ENCODE results near the gene CDK12. TPM values are rescaled to one million over a fixed set of nuclear protein-coding genes. Genes with fewer than 3 reads are reported as not detected.
"Not testable (repeated sequence)": the region's sequence is repeated elsewhere in the genome, so short reads cannot be mapped to it uniquely, and the experiment has no call there.

CDK12 gene
- total RNA-seq = 16.7 TPM
- long read RNA-seq, partial matches to known transcripts = 1 of 3 reads
- long read RNA-seq, other reads (novel, unspliced or antisense) = 0 of 3 reads

DNA sequence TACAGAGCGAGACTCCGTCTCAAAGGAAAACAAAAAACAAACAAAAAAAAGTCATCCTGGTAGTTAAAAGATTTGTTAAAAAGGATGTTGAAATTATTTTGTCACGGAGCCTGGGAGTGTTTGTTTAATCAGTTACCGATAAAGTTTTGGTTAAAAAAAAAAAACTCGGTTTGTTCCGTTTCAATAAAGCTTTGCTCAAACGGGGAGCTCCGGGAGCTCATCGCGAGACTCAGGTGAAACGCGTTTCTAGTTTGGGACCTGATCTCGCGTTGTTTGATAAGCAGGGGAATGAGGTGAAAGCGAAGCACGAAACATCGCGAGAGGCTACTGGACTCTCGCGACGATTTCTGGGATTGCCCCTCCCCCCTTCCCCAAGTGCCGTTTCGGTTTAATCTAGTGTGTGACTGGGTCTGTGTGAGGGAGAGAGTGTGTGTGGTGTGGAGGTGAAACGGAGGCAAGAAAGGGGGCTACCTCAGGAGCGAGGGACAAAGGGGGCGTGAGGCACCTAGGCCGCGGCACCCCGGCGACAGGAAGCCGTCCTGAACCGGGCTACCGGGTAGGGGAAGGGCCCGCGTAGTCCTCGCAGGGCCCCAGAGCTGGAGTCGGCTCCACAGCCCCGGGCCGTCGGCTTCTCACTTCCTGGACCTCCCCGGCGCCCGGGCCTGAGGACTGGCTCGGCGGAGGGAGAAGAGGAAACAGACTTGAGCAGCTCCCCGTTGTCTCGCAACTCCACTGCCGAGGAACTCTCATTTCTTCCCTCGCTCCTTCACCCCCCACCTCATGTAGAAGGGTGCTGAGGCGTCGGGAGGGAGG, at the start of gene CDK12:
CDK12 (plus strand) TSS at position 374 of the 813 bp plus-strand sequence. CDS start 586 bp downstream, outside the sequence.
- DNase-seq (peak; percentile 94), ATAC-seq (ENCODE audit: poor library complexity) (peak; percentile 96)
- intact Hi-C loops (cut with DNase I) = no loop called here

DNA sequence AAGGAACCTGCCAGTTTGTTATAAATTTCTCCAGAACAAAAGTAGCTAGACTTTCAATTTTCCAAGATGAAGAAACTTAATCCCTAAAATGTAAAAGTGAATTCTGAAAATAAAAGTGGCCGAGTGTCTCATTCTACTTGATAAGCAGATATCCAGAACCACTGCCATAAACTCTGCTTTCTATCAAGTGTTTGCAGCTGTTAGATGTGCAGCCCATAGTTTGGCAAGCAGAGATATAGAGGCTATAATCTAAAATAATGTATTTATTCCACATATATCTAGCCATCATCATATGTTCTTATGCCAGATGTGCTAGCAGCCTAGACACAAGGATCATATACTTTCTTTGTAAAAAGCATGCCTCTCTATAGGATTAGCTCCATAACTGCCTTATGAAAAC, 45.1 kb upstream of the CDK12 start:
- ATAC-seq (ENCODE audit: poor library complexity) (no peak), DNase-seq (no peak)
- intact Hi-C loops (cut with DNase I) = no loop called here

DNA sequence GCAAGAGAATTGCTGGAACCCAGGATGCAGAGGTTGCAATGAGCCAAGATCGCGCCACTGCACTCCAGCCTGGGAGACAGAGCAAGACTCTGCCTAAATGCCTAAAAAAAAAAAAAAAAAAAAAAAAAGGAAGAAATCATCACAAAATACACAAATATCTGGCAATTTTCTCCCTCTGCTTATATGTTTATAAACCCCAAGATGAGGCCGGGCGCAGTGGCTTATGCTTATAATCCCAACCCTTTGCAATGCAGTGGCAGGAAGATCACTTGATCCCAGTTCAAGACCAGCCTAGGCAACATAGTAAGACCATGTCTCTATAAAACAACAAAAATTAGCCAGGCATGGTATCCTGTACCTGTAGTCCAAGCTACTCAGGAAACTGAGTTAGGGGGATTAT, 31.7 kb upstream of the CDK12 start:
- ATAC-seq (ENCODE audit: poor library complexity) = no peak
- intact Hi-C loops (cut with DNase I) = loop anchor here (10.0 kb wide), 1 partner anchor 85 kb away; no protein-coding TSS in a partner anchor
- no peak for DNase-seq

GRCh38 chr17:39439868-39440267, 21.4 kb upstream of the CDK12 start:
- ATAC-seq (ENCODE audit: poor library complexity); intact Hi-C loops (cut with DNase I); DNase-seq: not testable (repeated sequence)

DNA sequence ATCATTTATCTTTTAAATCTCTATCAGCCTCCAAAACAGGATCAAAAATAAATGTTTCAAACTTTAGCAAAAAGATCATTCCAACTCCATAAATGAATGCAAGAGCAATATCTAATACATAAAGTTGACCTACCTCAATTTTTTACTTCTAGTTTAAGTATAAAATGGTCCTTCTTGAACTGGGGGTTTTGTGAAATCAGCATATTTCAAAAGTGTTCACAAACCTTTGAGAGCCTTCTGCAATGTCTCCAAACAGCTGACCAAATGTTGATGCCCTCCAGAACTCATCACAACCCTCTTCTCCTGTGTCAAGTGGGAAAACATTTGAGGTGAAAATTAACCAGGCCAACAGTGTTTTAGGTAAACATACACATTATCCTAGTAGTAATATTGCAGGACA, 18.0 kb upstream of the CDK12 start:
- no peak for DNase-seq
- intact Hi-C loops (cut with DNase I) = no loop called here
- ATAC-seq (ENCODE audit: poor library complexity) = no peak

- ATAC-seq (ENCODE audit: poor library complexity) (no peak), DNase-seq (no peak)
- intact Hi-C loops (cut with DNase I) = no loop called here
Measured at GRCh38 chr17:39447561-39447960, 13.7 kb upstream of the CDK12 start.

- intact Hi-C loops (cut with DNase I) = no loop called here
- DNase-seq = no peak
- no peak for ATAC-seq (ENCODE audit: poor library complexity)
Measured at GRCh38 chr17:39450051-39450450, 11.2 kb upstream of the CDK12 start.

DNA sequence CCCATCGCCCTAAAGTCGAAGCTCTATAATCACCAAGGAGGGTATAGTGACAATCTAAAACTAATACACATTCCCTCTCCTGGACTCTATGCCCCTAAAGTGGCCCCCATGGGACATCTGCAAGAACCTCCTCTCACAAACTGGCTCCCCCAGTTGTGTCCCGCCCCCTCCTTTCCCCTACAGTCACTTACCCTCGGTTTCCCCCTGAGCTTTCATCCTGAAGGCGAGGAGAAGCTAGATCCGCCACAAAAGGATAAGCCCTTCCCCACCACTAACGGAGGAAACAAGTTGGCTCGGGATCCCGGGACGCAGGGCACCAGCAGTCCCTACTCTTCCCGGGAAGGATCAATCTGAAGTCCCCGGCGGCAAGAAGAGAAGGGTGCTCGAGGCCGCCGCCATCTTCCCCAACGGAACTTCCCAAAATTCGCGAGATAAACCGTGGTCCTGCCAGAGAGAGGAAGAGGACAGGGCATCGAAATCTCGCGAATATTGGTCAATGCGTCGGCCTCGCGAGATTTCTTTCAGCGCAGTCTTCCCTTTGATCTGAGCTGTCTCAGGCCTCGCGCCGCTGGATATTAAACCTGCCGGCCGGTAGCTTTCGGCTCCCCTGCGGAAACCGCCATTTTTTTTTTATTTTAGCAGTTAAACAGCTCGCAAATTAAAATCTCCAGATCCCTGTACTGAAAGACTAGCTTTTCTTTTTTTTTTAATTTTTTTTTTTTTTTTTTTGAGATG, 10.3 kb upstream of the CDK12 start, which contains the start of gene MED1:
MED1 (minus strand) TSS at position 417 of the 735 bp plus-strand sequence; CDS start at position 216, 201 bp downstream.
- ATAC-seq (ENCODE audit: poor library complexity) (peak; percentile 99), DNase-seq (peak; percentile 96)
- intact Hi-C loops (cut with DNase I) = no loop called here

- intact Hi-C loops (cut with DNase I) = no loop called here
- no peak for DNase-seq
- no peak for ATAC-seq (ENCODE audit: poor library complexity)
Measured at GRCh38 chr17:39455919-39456318, 5.4 kb upstream of the CDK12 start.

DNA sequence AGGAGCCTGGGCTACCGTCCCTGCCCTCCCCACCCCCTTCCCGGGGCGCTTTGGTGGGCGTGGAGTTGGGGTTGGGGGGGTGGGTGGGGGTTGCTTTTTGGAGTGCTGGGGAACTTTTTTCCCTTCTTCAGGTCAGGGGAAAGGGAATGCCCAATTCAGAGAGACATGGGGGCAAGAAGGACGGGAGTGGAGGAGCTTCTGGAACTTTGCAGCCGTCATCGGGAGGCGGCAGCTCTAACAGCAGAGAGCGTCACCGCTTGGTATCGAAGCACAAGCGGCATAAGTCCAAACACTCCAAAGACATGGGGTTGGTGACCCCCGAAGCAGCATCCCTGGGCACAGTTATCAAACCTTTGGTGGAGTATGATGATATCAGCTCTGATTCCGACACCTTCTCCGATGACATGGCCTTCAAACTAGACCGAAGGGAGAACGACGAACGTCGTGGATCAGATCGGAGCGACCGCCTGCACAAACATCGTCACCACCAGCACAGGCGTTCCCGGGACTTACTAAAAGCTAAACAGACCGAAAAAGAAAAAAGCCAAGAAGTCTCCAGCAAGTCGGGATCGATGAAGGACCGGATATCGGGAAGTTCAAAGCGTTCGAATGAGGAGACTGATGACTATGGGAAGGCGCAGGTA, 762 bp downstream of the CDK12 start:
- intact Hi-C loops (cut with DNase I) = no loop called here
- DNase-seq = no peak
- ATAC-seq (ENCODE audit: poor library complexity) = peak; percentile 85

DNA sequence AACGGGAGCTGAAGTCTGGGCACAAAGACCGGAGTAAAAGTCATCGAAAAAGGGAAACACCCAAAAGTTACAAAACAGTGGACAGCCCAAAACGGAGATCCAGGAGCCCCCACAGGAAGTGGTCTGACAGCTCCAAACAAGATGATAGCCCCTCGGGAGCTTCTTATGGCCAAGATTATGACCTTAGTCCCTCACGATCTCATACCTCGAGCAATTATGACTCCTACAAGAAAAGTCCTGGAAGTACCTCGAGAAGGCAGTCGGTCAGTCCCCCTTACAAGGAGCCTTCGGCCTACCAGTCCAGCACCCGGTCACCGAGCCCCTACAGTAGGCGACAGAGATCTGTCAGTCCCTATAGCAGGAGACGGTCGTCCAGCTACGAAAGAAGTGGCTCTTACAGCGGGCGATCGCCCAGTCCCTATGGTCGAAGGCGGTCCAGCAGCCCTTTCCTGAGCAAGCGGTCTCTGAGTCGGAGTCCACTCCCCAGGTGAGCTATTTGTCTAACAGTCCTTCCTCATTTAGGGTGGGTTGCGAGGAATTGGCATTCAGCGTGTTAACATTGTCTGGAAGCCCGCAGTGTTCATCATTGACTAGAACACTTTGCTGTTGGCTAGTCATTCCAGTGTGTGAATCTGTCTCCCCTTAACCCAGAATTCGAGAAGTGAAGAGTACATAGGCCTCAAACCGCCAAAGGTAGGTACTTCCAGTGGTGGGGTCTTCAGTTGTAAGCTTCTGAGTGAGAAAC, 1.5 kb downstream of the CDK12 start:
- ATAC-seq (ENCODE audit: poor library complexity) = no peak
- peak; percentile 47 for DNase-seq
- intact Hi-C loops (cut with DNase I) = no loop called here

DNA sequence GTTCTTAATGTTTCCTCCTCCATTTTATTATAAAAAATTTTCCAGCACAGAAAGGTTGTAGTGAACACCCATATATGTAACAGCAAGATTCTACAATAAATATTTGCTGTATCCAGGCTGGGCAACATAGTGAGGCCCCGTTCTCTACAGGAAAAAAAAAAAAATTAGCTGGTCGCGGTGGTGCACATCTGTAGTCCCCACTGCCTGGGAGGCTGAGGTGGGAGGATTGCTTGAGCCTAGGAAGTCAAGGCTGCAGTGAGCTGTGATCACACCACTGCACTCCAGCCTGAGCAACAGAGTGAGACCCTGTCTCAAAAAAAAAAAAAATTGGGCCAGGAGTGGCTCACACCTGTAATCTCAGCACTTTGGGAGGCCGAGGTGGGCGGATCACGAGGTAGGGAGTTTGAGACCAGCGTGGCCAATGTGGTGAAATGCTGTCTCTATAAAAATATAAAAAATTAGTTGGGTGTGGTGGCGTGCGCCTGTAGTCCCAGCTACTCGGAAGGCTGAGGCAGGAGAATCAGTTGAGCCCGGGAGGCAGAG, 3.4 kb downstream of the CDK12 start:
- ATAC-seq (ENCODE audit: poor library complexity); intact Hi-C loops (cut with DNase I); DNase-seq: not testable (repeated sequence)

GRCh38 chr17:39468610-39469009, 7.3 kb downstream of the CDK12 start:
- intact Hi-C loops (cut with DNase I); ATAC-seq (ENCODE audit: poor library complexity); DNase-seq: not testable (repeated sequence)

- DNase-seq (no peak), ATAC-seq (ENCODE audit: poor library complexity) (no peak)
- intact Hi-C loops (cut with DNase I) = no loop called here
Measured at GRCh38 chr17:39473310-39473709, 12.0 kb downstream of the CDK12 start.

- intact Hi-C loops (cut with DNase I); ATAC-seq (ENCODE audit: poor library complexity); DNase-seq: not testable (repeated sequence)
Measured at GRCh38 chr17:39479631-39480030, 18.3 kb downstream of the CDK12 start.

- intact Hi-C loops (cut with DNase I) = no loop called here
- ATAC-seq (ENCODE audit: poor library complexity) = no peak
- DNase-seq = no peak
Measured at GRCh38 chr17:39483506-39483905, 22.2 kb downstream of the CDK12 start.

- DNase-seq (no peak), ATAC-seq (ENCODE audit: poor library complexity) (no peak)
- intact Hi-C loops (cut with DNase I) = no loop called here
Measured at GRCh38 chr17:39484178-39484577, 22.9 kb downstream of the CDK12 start.

DNA sequence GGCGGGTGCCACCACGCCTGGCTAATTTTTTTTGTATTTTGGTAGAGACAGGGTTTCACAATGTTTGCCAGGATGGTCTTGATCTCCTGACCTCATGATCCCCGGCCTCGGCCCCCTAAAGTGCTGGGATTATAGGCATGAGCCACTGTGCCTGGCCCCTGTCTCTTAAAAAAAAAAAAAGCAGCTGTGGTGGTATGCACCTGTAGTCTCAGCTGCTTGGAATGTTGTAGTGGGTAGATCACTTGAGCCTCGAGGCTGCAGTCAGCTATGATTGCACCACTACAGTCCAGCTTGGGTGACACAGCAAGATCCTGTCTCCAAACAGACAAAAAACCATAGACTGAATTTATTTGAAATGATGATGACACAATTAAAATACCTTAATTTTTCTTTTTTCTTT, 24.3 kb downstream of the CDK12 start:
- DNase-seq (no peak), ATAC-seq (ENCODE audit: poor library complexity) (no peak)
- intact Hi-C loops (cut with DNase I) = no loop called here
